ENCODE measurements around the gene PITHD1. TPM values are rescaled to one million over a fixed set of nuclear protein-coding genes. Genes with fewer than 3 reads are reported as not detected.
"Not testable (repeated sequence)": the region's sequence is repeated elsewhere in the genome, so short reads cannot be mapped to it uniquely, and the experiment has no call there.

The PITHD1 gene
- total RNA-seq, 1 donor from 2014 or later, result 57.9 TPM

- no peak for DNase-seq
Measured at GRCh38 chr1:23774174-23774880, 3.9 kb upstream of the PITHD1 start.

- no peak for DNase-seq
Measured at GRCh38 chr1:23776217-23776616, 2.0 kb upstream of the PITHD1 start.

GRCh38 chr1:23779826-23780371 lies 1.7 kb downstream of the PITHD1 start:
- DNase-seq, result no peak

- DNase-seq, result not testable (repeated sequence)
Measured at GRCh38 chr1:23783141-23783540, 4.9 kb downstream of the PITHD1 start.

DNA sequence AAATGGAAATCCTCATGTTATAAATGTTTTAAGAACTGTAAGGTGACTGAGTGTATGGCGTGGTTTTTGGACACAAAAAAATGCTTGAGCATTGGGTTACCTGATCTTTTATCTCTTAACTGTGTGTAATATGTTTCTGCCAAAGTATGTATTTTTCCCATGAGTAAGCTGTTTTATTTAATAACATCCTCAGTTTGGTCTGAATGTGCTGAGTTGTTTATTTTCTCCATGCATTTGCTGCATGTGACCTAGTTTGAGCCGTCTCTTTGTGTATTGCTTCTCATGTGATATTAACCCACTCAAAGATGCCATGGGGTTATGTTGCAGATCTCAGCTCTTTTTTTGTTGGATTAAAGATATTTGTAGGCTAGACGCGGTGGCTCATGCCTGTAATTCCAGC lies 6.6 kb downstream of the PITHD1 start:
- DNase-seq, result no peak

DNA sequence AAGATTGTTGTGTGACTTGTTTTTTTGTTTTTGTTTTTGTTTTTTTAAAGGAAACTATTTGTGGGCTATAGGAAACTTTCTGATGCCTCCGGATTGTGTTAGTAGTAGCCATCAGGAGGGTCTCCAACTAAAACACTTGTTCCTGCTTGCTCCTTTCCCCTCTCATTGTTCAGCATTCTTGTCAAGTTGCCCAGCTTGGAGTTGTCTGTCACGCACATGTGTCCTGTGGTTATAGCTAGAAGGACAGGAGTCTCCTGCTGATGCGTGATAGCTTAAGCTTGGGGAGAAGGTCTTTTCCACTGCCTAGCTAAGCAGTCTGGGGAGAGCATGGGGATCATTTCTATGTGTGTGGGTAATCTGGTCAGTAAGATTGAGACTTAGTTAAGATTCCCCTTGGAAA lies 9.5 kb downstream of the PITHD1 start:
- DNase-seq, result no peak

DNA sequence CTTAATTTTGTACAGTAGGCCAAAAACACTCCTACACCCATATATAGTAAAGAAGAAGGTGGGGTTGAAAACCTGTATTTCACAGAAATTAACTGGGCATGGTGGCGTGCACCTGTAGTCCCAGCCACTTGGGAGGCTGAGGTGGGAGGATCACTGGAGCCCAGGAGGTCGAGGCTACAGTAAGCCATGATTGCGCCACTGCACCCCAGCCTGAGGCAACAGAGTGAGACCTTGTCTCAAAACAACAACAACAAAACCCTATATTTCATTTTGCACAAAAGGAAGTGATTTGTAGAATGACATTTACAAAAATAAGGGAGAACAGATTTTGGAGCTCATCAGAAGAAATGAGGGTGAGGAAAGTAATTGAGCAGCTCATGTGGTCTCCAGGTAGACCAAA lies 10.5 kb downstream of the PITHD1 start:
- no peak for DNase-seq

GRCh38 chr1:23790696-23791515 lies 12.7 kb downstream of the PITHD1 start, which contains the start of gene LYPLA2:
Gene LYPLA2, plus strand, starts transcription at chr1:23791145. Its CDS starts 1,538 bp downstream, at chr1:23792683.
- DNase-seq, result peak; percentile 95

DNA sequence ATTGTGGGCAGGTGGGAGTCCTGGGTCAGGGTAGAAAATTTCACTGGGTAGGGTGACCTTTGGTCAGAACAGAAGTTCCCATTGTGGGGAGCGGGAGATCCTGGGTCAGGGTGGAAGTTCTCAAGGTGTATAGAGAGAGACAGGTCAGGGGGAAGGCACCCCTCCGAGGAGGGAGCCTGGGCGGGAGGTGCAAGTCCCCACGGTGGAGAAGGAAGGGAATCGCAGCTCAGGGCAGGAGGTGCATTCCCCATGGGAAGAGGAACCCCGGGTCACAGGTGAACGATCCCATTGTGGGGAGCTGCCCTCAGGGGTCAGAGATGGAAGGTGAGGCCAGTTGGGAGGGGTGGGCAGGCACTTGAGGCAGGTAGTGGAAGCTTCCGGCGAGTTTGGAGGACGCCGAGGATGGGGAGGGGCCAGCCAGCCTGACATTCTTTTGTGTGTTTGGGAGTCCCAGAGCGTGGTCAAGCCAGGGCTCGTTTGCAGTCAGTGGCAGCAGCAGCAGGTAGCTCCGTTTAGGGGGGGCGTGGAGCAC lies 13.4 kb downstream of the PITHD1 start:
- DNase-seq, result no peak

- no peak for DNase-seq
Measured at GRCh38 chr1:23792151-23792945, 14.1 kb downstream of the PITHD1 start.

- no peak for DNase-seq
Measured at GRCh38 chr1:23793018-23793781, 15.0 kb downstream of the PITHD1 start.

- no peak for DNase-seq
Measured at GRCh38 chr1:23793861-23794731, 15.9 kb downstream of the PITHD1 start.

- not testable (repeated sequence) for DNase-seq
Measured at GRCh38 chr1:23794732-23795182, 16.5 kb downstream of the PITHD1 start.

- no peak for DNase-seq
Measured at GRCh38 chr1:23795676-23796465, 17.7 kb downstream of the PITHD1 start.

GRCh38 chr1:23796466-23797271 lies 18.5 kb downstream of the PITHD1 start:
- DNase-seq, result no peak

DNA sequence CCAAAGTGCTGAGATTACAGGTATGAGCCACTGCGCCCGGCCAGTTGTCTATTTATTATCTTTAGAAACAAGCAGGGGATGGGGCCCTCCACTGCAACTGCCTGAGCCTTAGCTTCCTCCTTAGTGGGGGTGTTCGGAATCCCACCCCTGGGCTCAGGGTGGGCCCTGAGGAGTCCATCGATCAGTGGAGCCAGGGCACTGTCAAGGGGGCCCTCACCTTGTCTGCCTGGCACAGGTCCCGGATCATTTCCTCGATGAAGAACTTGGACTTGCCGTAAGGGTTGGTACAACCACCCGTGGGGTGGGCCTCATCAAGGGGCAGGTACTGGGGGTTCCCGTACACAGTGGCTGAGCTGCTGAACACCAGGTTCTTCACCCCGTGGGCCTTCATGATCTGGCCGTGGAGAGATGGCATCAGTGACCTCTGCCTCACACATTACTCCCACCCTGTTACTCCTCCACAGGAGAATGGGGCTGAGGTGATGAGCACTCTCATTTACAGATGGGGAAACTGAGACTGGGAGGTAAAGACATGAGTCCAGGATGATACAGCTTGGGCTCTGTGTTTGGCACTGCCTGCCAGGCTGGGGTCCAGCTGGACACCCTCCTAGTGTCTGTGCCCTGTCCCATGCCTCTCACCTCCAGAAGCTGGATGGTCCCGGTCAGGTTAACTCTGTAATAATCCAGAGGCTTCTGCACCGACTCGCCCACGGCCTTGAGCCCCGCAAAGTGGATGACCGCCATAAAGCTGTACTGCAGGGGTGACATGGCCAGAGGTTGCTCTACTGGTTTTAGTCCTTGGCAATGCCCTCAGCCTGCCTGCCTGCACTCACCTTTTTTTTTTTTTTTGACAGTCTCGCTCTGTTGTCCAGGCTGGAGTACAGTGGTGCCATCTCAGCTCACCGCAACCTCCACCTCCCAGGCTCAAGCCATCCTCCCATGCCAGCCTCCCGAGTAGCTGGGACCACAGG lies 19.5 kb downstream of the PITHD1 start:
- DNase-seq, result no peak

- DNase-seq, result no peak
Measured at GRCh38 chr1:23798662-23799142, 20.5 kb downstream of the PITHD1 start.

Data from occipital lobe (tissue), 2 donors.